H1 (cell line): ENCODE measurements around the gene ATOH7. TPM values are rescaled to one million over a fixed set of nuclear protein-coding genes. Genes with fewer than 3 reads are reported as not detected.

Source experiments
- CTCF ChIP-seq, 3 experiments: IDR thresholded peaks; 1 replicate in 2 of 3; 2 replicates in 1 of 3; pipeline versions ENCODE4 v1.5.1 to v1.6.1; 2011; ENCODE audit warnings: low read length in 3 of 3, mild to moderate bottlenecking in 3 of 3, inconsistent platforms in 2 of 3, low read depth in 1 of 3, moderate library complexity in 1 of 3; ENCODE audit not compliant: insufficient read depth in 1 of 3; ENCODE audit errors: control extremely low read depth in 1 of 3
- YY1 ChIP-seq: IDR thresholded peaks from 2 replicates; pipeline ENCODE4 v1.6.1; 2011; ENCODE audit warnings: low read depth, mild to moderate bottlenecking, low read length
- polyA plus RNA-seq, 7 experiments: library from polyadenylated mRNA; depleted of rRNA in 3 of 7; stranded (reverse) in 5 of 7; unstranded in 2 of 7; fragments of >200 nt in 5 of 7; fragments of 200-250 nt in 2 of 7; gene quantifications; 1 replicate in 5 of 7; 2 replicates in 1 of 7; 4 replicates in 1 of 7; pipeline versions ENCODE4 v1.2.1 to v1.2.3, GENCODE V29; 2011 to 2013; ENCODE audit warnings: missing spikeins in 2 of 7, mixed read lengths in 2 of 7
- total RNA-seq: library from RNA; stranded (reverse); fragmentation: NEBNext Ultra II Directional; extraction: Animal tissue kit (Norgen Biotek cat#: 25700); gene quantifications from 2 replicates; pipeline ENCODE4 v1.2.1, GENCODE V29; 2021

ATOH7 gene
- total and polyA plus RNA-seq, 2 of the 8 experiments (the other 6 are each of a cell fraction or from before 2014, with no cell fraction given): 0.39 to 1.0 TPM

GRCh38 chr10:68208424-68209042 lies 23.4 kb downstream of the ATOH7 start (continued):
- TF ChIP-seq CTCF (IDR thresholded peaks at IDR 0.05; ENCODE audit: control extremely low read depth in 1 of 3, insufficient read depth in 1 of 3, low read depth in 1 of 3, low read length in 3 of 3) (peak; percentile 79 to 93 (median 86)), YY1 (0 out of 2 replicates have a peak, but pooled peaks have one; percentile 64)
